Measurements from ENCODE around the gene LTBP1.

Gene LTBP1

GRCh38 chr2:33013684-33014110 lies 66.9 kb downstream of the LTBP1 start:
- DNase-seq: no peak

- DNase-seq: no peak
These were observed 67.5 kb downstream of the LTBP1 start for GRCh38 chr2:33014268-33014667.

GRCh38 chr2:33015421-33016142 lies 68.8 kb downstream of the LTBP1 start:
- DNase-seq: no peak

- DNase-seq: no peak
These were observed 71.5 kb downstream of the LTBP1 start for GRCh38 chr2:33018271-33018670.

GRCh38 chr2:33019796-33020195 lies 73.0 kb downstream of the LTBP1 start:
- no peak for DNase-seq

- DNase-seq: no peak
These were observed 74.1 kb downstream of the LTBP1 start for GRCh38 chr2:33020883-33021282.

GRCh38 chr2:33021542-33022227 lies 74.9 kb downstream of the LTBP1 start:
- DNase-seq: no peak

- no peak for DNase-seq
These were observed 75.7 kb downstream of the LTBP1 start for GRCh38 chr2:33022395-33022985.

GRCh38 chr2:33022989-33023727 lies 76.4 kb downstream of the LTBP1 start:
- no peak for DNase-seq

- no peak for DNase-seq
These were observed 77.2 kb downstream of the LTBP1 start for GRCh38 chr2:33023728-33024500.

GRCh38 chr2:33024758-33025157 lies 78.0 kb downstream of the LTBP1 start:
- no peak for DNase-seq

GRCh38 chr2:33029459-33029858 lies 82.7 kb downstream of the LTBP1 start:
- no peak for DNase-seq

GRCh38 chr2:33029926-33030325 lies 83.2 kb downstream of the LTBP1 start:
- no peak for DNase-seq

- no peak for DNase-seq
These were observed 83.6 kb downstream of the LTBP1 start for GRCh38 chr2:33030326-33030725.

- DNase-seq: no peak
These were observed 85.5 kb downstream of the LTBP1 start for GRCh38 chr2:33032245-33032644.

- no peak for DNase-seq
These were observed 86.9 kb downstream of the LTBP1 start for GRCh38 chr2:33033606-33034081.

- no peak for DNase-seq
These were observed 88.0 kb downstream of the LTBP1 start for GRCh38 chr2:33034784-33035183.

- DNase-seq: no peak
These were observed 91.5 kb downstream of the LTBP1 start for GRCh38 chr2:33038230-33038629.

- DNase-seq: no peak
These were observed 92.0 kb downstream of the LTBP1 start for GRCh38 chr2:33038799-33039198.

- DNase-seq: no peak
These were observed 93.8 kb downstream of the LTBP1 start for GRCh38 chr2:33040541-33040940.

GRCh38 chr2:33042265-33042664 lies 95.5 kb downstream of the LTBP1 start:
- DNase-seq: no peak

GRCh38 chr2:33042819-33043218 lies 96.1 kb downstream of the LTBP1 start:
- no peak for DNase-seq

- DNase-seq: no peak
These were observed 101.2 kb downstream of the LTBP1 start for GRCh38 chr2:33047939-33048338.
